Liver (tissue), 3 donors: ENCODE results near the gene CACNA1E.

Experiments
- JUND ChIP-seq, 2 donors: IDR thresholded peaks; 2 replicates each; pipeline ENCODE4 v1.6.1; 2016; ENCODE audit warnings: antibody characterized with exemption in 2 of 2
- MAX ChIP-seq: IDR thresholded peaks from 2 replicates; pipeline ENCODE4 v1.6.1; 2016; ENCODE audit warnings: antibody characterized with exemption
- RAD21 ChIP-seq, 2 donors: IDR thresholded peaks; 2 replicates each; pipeline ENCODE4 v1.6.1; 2016; ENCODE audit warnings: antibody characterized with exemption in 2 of 2, mild to moderate bottlenecking in 2 of 2
- REST ChIP-seq: IDR thresholded peaks from 2 replicates; pipeline ENCODE4 v1.6.1; 2016; ENCODE audit warnings: antibody characterized with exemption, mild to moderate bottlenecking
- RXRA ChIP-seq, 2 donors: IDR thresholded peaks; 2 replicates each; pipeline ENCODE4 v1.6.1; 2017 to 2018; ENCODE audit warnings: antibody characterized with exemption in 2 of 2, mild to moderate bottlenecking in 1 of 2
- SP1 ChIP-seq: IDR thresholded peaks from 2 replicates; pipeline ENCODE4 v1.6.1; 2018; ENCODE audit warnings: antibody characterized with exemption, mild to moderate bottlenecking
- YY1 ChIP-seq: IDR thresholded peaks from 2 replicates; pipeline ENCODE4 v1.6.1; 2016; ENCODE audit warnings: antibody characterized with exemption, mild to moderate bottlenecking
- TF ChIP-seq, protein P1 (sequence below): fragments of 150-350 bp; IDR thresholded peaks from 2 replicates; pipeline ENCODE4 v1.5.1; 2017; ENCODE audit warnings: improper control_type of control experiment, low read depth, low read length; ENCODE audit not compliant: missing input control
- TF ChIP-seq, protein P2 (sequence below): IDR thresholded peaks from 2 replicates; pipeline ENCODE4 v1.6.1; 2016; ENCODE audit warnings: antibody characterized with exemption
- donor health status: healthy.
- donor health status: healthy.

GRCh38 chr1:181685211-181685610 is 201.9 kb downstream of the CACNA1E start:
- TF ChIP-seq, protein P1, sequence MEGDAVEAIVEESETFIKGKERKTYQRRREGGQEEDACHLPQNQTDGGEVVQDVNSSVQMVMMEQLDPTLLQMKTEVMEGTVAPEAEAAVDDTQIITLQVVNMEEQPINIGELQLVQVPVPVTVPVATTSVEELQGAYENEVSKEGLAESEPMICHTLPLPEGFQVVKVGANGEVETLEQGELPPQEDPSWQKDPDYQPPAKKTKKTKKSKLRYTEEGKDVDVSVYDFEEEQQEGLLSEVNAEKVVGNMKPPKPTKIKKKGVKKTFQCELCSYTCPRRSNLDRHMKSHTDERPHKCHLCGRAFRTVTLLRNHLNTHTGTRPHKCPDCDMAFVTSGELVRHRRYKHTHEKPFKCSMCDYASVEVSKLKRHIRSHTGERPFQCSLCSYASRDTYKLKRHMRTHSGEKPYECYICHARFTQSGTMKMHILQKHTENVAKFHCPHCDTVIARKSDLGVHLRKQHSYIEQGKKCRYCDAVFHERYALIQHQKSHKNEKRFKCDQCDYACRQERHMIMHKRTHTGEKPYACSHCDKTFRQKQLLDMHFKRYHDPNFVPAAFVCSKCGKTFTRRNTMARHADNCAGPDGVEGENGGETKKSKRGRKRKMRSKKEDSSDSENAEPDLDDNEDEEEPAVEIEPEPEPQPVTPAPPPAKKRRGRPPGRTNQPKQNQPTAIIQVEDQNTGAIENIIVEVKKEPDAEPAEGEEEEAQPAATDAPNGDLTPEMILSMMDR = no peak
- TF ChIP-seq REST = no peak
- TF ChIP-seq, protein P2, sequence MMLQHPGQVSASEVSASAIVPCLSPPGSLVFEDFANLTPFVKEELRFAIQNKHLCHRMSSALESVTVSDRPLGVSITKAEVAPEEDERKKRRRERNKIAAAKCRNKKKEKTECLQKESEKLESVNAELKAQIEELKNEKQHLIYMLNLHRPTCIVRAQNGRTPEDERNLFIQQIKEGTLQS = no peak
- TF ChIP-seq SP1 = no peak
- no peak for TF ChIP-seq RAD21 (IDR thresholded peaks at IDR 0.05)
- TF ChIP-seq RXRA (IDR thresholded peaks at IDR 0.05) = no peak
- TF ChIP-seq YY1 = no peak
- TF ChIP-seq JUND (IDR thresholded peaks at IDR 0.05) = no peak
- TF ChIP-seq MAX = no peak
